ENCODE data around the gene PABPN1. TPM values are rescaled to one million over a fixed set of nuclear protein-coding genes. Genes with fewer than 3 reads are reported as not detected.

The PABPN1 gene
- total and polyA plus RNA-seq, 2 of the 13 experiments (the other 11 are each of a cell fraction or from before 2014, with no cell fraction given), result 233 to 524 TPM

GRCh38 chr14:23346693-23347405 lies 25.6 kb downstream of the PABPN1 start (continued):
- TF ChIP-seq ZNF710 (CRISPR knock-in tag; IDR thresholded peaks at IDR 0.05; ENCODE audit: borderline replicate concordance), result no peak
- TF ChIP-seq ZC3H4 (CRISPR knock-in tag; IDR thresholded peaks at IDR 0.05; ENCODE audit: borderline replicate concordance), result no peak
- TF ChIP-seq GMEB1 (CRISPR knock-in tag; IDR thresholded peaks at IDR 0.05; ENCODE audit: borderline replicate concordance), result no peak
- TF ChIP-seq, protein P1, sequence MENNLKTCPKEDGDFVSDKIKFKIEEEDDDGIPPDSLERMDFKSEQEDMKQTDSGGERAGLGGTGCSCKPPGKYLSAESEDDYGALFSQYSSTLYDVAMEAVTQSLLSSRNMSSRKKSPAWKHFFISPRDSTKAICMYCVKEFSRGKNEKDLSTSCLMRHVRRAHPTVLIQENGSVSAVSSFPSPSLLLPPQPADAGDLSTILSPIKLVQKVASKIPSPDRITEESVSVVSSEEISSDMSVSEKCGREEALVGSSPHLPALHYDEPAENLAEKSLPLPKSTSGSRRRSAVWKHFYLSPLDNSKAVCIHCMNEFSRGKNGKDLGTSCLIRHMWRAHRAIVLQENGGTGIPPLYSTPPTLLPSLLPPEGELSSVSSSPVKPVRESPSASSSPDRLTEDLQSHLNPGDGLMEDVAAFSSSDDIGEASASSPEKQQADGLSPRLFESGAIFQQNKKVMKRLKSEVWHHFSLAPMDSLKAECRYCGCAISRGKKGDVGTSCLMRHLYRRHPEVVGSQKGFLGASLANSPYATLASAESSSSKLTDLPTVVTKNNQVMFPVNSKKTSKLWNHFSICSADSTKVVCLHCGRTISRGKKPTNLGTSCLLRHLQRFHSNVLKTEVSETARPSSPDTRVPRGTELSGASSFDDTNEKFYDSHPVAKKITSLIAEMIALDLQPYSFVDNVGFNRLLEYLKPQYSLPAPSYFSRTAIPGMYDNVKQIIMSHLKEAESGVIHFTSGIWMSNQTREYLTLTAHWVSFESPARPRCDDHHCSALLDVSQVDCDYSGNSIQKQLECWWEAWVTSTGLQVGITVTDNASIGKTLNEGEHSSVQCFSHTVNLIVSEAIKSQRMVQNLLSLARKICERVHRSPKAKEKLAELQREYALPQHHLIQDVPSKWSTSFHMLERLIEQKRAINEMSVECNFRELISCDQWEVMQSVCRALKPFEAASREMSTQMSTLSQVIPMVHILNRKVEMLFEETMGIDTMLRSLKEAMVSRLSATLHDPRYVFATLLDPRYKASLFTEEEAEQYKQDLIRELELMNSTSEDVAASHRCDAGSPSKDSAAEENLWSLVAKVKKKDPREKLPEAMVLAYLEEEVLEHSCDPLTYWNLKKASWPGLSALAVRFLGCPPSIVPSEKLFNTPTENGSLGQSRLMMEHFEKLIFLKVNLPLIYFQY (CRISPR knock-in tag; IDR thresholded peaks at IDR 0.05; ENCODE audit: borderline replicate concordance), result no peak
- no peak for TF ChIP-seq NFATC3 (CRISPR knock-in tag; IDR thresholded peaks at IDR 0.05)
